ENCODE measurements around the gene CPVL.

The CPVL gene

GRCh38 chr7:29063236-29063635 lies 83.1 kb downstream of the CPVL start:
- Histone ChIP-seq H3K27me3 (ENCODE audit: control insufficient read depth, insufficient read depth, low read length) (peaks cover 17% of the 10 kb centered on the region), H3K4me3 (ENCODE audit: low read length) (no peak overlapping the region), H3K36me3 (ENCODE audit: insufficient read depth, low read length) (no peaks in the 10 kb centered on the region), H3K9me3 (replicated peaks; ENCODE audit: low read length) (no peaks in the 10 kb centered on the region), H3K4me2 (ENCODE audit: low read length) (no peak overlapping the region), H3K4me1 (ENCODE audit: control insufficient read depth, insufficient read depth, low read length) (no peaks in the 10 kb centered on the region), H3K9ac (ENCODE audit: low read depth, low read length) (no peak overlapping the region)

GRCh38 chr7:29053105-29053872 lies 93.0 kb downstream of the CPVL start:
- H3K9ac ChIP-seq (ENCODE audit: low read depth, low read length), result no peak overlapping the region

GRCh38 chr7:29046978-29047377 lies 99.4 kb downstream of the CPVL start:
- Histone ChIP-seq H3K9ac (ENCODE audit: low read depth, low read length) (no peak overlapping the region), H3K36me3 (ENCODE audit: insufficient read depth, low read length) (no peaks in the 10 kb centered on the region), H3K4me2 (ENCODE audit: low read length) (no peak overlapping the region), H3K4me3 (ENCODE audit: low read length) (no peak overlapping the region), H3K4me1 (ENCODE audit: control insufficient read depth, insufficient read depth, low read length) (no peaks in the 10 kb centered on the region), H3K9me3 (replicated peaks; ENCODE audit: low read length) (no peaks in the 10 kb centered on the region), H3K27me3 (ENCODE audit: control insufficient read depth, insufficient read depth, low read length) (peaks cover 8% of the 10 kb centered on the region)

More at GRCh38 chr7:29053105-29053872, 93.0 kb downstream of the CPVL start:
- Histone ChIP-seq H3K27me3 (ENCODE audit: control insufficient read depth, insufficient read depth, low read length) (peaks cover 5% of the 10 kb centered on the region), H3K9me3 (replicated peaks; ENCODE audit: low read length) (no peaks in the 10 kb centered on the region), H3K4me3 (ENCODE audit: low read length) (no peak overlapping the region), H3K4me2 (ENCODE audit: low read length) (no peak overlapping the region), H3K4me1 (ENCODE audit: control insufficient read depth, insufficient read depth, low read length) (no peaks in the 10 kb centered on the region), H3K36me3 (ENCODE audit: insufficient read depth, low read length) (no peaks in the 10 kb centered on the region)

GRCh38 chr7:29045258-29046086 lies 100.9 kb downstream of the CPVL start:
- Histone ChIP-seq H3K27me3 (ENCODE audit: control insufficient read depth, insufficient read depth, low read length) (peaks cover 8% of the 10 kb centered on the region), H3K36me3 (ENCODE audit: insufficient read depth, low read length) (no peaks in the 10 kb centered on the region), H3K4me1 (ENCODE audit: control insufficient read depth, insufficient read depth, low read length) (peaks cover 5% of the 10 kb centered on the region), H3K4me3 (ENCODE audit: low read length) (no peak overlapping the region), H3K9ac (ENCODE audit: low read depth, low read length) (no peak overlapping the region), H3K4me2 (ENCODE audit: low read length) (no peak overlapping the region), H3K9me3 (replicated peaks; ENCODE audit: low read length) (no peaks in the 10 kb centered on the region)

- Histone ChIP-seq H3K4me1 (ENCODE audit: control insufficient read depth, insufficient read depth, low read length) (peaks cover 14% of the 10 kb centered on the region), H3K4me3 (ENCODE audit: low read length) (no peak overlapping the region)
Measured at GRCh38 chr7:29044554-29044953, 101.8 kb downstream of the CPVL start.

GRCh38 chr7:29043576-29043975 lies 102.8 kb downstream of the CPVL start:
- Histone ChIP-seq H3K4me3 (ENCODE audit: low read length) (no peak overlapping the region), H3K36me3 (ENCODE audit: insufficient read depth, low read length) (no peaks in the 10 kb centered on the region), H3K4me1 (ENCODE audit: control insufficient read depth, insufficient read depth, low read length) (peaks cover 17% of the 10 kb centered on the region), H3K27me3 (ENCODE audit: control insufficient read depth, insufficient read depth, low read length) (peaks cover 2% of the 10 kb centered on the region), H3K9me3 (replicated peaks; ENCODE audit: low read length) (no peaks in the 10 kb centered on the region), H3K9ac (ENCODE audit: low read depth, low read length) (no peak overlapping the region), H3K4me2 (ENCODE audit: low read length) (no peak overlapping the region)

More at GRCh38 chr7:29044554-29044953, 101.8 kb downstream of the CPVL start:
- Histone ChIP-seq H3K9ac (ENCODE audit: low read depth, low read length) (no peak overlapping the region), H3K9me3 (replicated peaks; ENCODE audit: low read length) (no peaks in the 10 kb centered on the region), H3K4me2 (ENCODE audit: low read length) (no peak overlapping the region), H3K27me3 (ENCODE audit: control insufficient read depth, insufficient read depth, low read length) (peaks cover 8% of the 10 kb centered on the region), H3K36me3 (ENCODE audit: insufficient read depth, low read length) (no peaks in the 10 kb centered on the region)

GRCh38 chr7:29042824-29043231 lies 103.5 kb downstream of the CPVL start:
- H3K9me3 ChIP-seq (replicated peaks; ENCODE audit: low read length), result no peaks in the 10 kb centered on the region
- peaks cover 19% of the 10 kb centered on the region for H3K4me1 ChIP-seq (ENCODE audit: control insufficient read depth, insufficient read depth, low read length)
- H3K27me3 ChIP-seq (ENCODE audit: control insufficient read depth, insufficient read depth, low read length), result peaks cover 2% of the 10 kb centered on the region
- no peaks in the 10 kb centered on the region for H3K36me3 ChIP-seq (ENCODE audit: insufficient read depth, low read length)
- H3K9ac ChIP-seq (ENCODE audit: low read depth, low read length), result no peak overlapping the region
- no peak overlapping the region for H3K4me2 ChIP-seq (ENCODE audit: low read length)
- no peak overlapping the region for H3K4me3 ChIP-seq (ENCODE audit: low read length)

GRCh38 chr7:29041991-29042390 lies 104.3 kb downstream of the CPVL start:
- H3K9me3 ChIP-seq (replicated peaks; ENCODE audit: low read length), result no peaks in the 10 kb centered on the region
- H3K9ac ChIP-seq (ENCODE audit: low read depth, low read length), result no peak overlapping the region
- H3K36me3 ChIP-seq (ENCODE audit: insufficient read depth, low read length), result no peaks in the 10 kb centered on the region
- H3K4me1 ChIP-seq (ENCODE audit: control insufficient read depth, insufficient read depth, low read length), result peaks cover 19% of the 10 kb centered on the region
- peaks cover 2% of the 10 kb centered on the region for H3K27me3 ChIP-seq (ENCODE audit: control insufficient read depth, insufficient read depth, low read length)
- H3K4me2 ChIP-seq (ENCODE audit: low read length), result no peak overlapping the region
- no peak overlapping the region for H3K4me3 ChIP-seq (ENCODE audit: low read length)

GRCh38 chr7:29040579-29040925 lies 105.8 kb downstream of the CPVL start:
- Histone ChIP-seq H3K36me3 (ENCODE audit: insufficient read depth, low read length) (no peaks in the 10 kb centered on the region), H3K9ac (ENCODE audit: low read depth, low read length) (no peak overlapping the region), H3K9me3 (replicated peaks; ENCODE audit: low read length) (no peaks in the 10 kb centered on the region), H3K4me1 (ENCODE audit: control insufficient read depth, insufficient read depth, low read length) (peaks cover 25% of the 10 kb centered on the region), H3K4me3 (ENCODE audit: low read length) (no peak overlapping the region), H3K27me3 (ENCODE audit: control insufficient read depth, insufficient read depth, low read length) (peaks cover under 1% of the 10 kb centered on the region), H3K4me2 (ENCODE audit: low read length) (peak overlapping the region; percentile 4)

- no peaks in the 10 kb centered on the region for H3K36me3 ChIP-seq (ENCODE audit: insufficient read depth, low read length)
- H3K4me1 ChIP-seq (ENCODE audit: control insufficient read depth, insufficient read depth, low read length), result peaks cover 30% of the 10 kb centered on the region
- H3K27me3 ChIP-seq (ENCODE audit: control insufficient read depth, insufficient read depth, low read length), result no peaks in the 10 kb centered on the region
- no peak overlapping the region for H3K9ac ChIP-seq (ENCODE audit: low read depth, low read length)
- no peak overlapping the region for H3K4me3 ChIP-seq (ENCODE audit: low read length)
- no peaks in the 10 kb centered on the region for H3K9me3 ChIP-seq (replicated peaks; ENCODE audit: low read length)
- H3K4me2 ChIP-seq (ENCODE audit: low read length), result peak overlapping the region; percentile 4
Measured at GRCh38 chr7:29039821-29040578, 106.3 kb downstream of the CPVL start.

- H3K27me3 ChIP-seq (ENCODE audit: control insufficient read depth, insufficient read depth, low read length), result no peaks in the 10 kb centered on the region
- H3K9ac ChIP-seq (ENCODE audit: low read depth, low read length), result no peak overlapping the region
- H3K4me2 ChIP-seq (ENCODE audit: low read length), result no peak overlapping the region
- H3K9me3 ChIP-seq (replicated peaks; ENCODE audit: low read length), result no peaks in the 10 kb centered on the region
- no peak overlapping the region for H3K4me3 ChIP-seq (ENCODE audit: low read length)
- no peaks in the 10 kb centered on the region for H3K36me3 ChIP-seq (ENCODE audit: insufficient read depth, low read length)
- H3K4me1 ChIP-seq (ENCODE audit: control insufficient read depth, insufficient read depth, low read length), result peaks cover 32% of the 10 kb centered on the region
Measured at GRCh38 chr7:29038463-29038862, 107.9 kb downstream of the CPVL start.

Data from skeletal muscle satellite cell (primary cell).